Measurements from ENCODE around the gene PHF14. TPM values are rescaled to one million over a fixed set of nuclear protein-coding genes. Genes with fewer than 3 reads are reported as not detected.

Gene PHF14
- total RNA-seq, 3 donors from 2014 or later: 42.6 to 73.5 (median 66.9) TPM

DNA sequence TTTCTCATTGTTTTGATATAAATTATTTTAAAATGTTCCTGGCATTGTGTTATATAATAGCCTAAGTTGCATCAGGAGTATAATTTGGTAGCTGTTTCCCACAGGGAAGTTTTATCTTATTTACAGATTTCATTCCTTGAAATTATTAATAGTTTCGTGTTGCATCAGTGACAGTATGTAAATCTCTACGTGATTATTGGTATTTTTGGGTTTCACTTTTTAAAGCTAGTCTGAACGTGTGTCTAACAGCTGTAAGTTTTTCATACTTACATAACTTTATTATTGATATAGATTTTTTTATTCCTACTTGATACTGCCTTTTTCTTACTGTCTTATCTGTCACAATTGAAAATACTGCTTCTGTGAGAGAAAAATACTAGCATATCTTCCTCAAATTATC, 167.9 kb downstream of the PHF14 start:
- DNase-seq (ENCODE audit: low spot score in 2 of 2): no peak
- H3K36me3 ChIP-seq: peaks cover 3% of the 10 kb centered on the region
- no peaks in the 10 kb centered on the region for H3K27me3 ChIP-seq
- H3K9me3 ChIP-seq: no peaks in the 10 kb centered on the region
- H3K4me1 ChIP-seq: no peaks in the 10 kb centered on the region
- TF ChIP-seq POLR2AphosphoS5 (IDR thresholded peaks at IDR 0.05) (no peak), CTCF (IDR thresholded peaks at IDR 0.05) (no peak), POLR2A (IDR thresholded peaks at IDR 0.05) (no peak)
- no peak overlapping the region for H3K27ac ChIP-seq
- intact Hi-C loops (cut with DNase I; ENCODE audit: low total_unique reads): no loop called here
- H3K4me3 ChIP-seq: no peak overlapping the region

DNA sequence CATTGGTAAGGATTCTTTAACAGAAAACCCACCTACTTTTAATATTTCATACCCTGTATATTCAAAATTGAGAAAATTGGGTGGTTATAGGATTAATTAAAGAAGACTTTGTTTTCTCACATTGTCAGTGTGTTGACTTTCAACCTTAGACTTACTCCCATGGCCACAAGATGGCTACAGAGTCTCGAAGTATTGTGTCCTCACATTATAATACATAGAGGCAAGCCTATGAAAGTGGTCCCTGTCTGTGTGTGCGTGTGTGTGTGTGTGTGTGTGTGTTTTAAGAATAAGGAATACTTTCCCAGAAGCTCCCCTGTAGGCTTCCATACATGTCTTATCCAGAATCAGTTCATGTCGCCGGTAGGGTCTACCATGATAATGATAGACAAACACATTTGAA, 180.0 kb downstream of the PHF14 start:
- intact Hi-C loops (cut with DNase I; ENCODE audit: low total_unique reads): no loop called here
- TF ChIP-seq POLR2A (IDR thresholded peaks at IDR 0.05): no peak
- TF ChIP-seq POLR2AphosphoS5 (IDR thresholded peaks at IDR 0.05): no peak
- TF ChIP-seq CTCF (IDR thresholded peaks at IDR 0.05): no peak

DNA sequence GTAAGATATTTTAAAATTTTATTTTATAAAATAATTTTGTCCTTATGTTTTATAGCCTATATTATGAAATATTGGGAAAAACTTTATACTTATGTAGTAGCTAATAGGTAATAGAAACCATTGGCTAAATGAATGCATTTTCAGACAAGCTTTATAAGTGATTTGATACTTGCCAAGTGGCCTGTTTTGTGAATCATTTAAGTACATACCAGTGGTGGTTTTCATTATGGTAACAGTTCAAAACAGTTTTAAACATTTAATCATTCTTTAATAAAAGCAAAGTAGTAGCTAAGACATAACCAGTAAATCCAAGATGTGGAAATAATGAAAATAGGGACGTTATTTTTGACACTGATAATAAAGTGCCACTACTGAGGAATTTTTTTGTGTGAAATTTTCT, 182.2 kb downstream of the PHF14 start:
- Histone ChIP-seq H3K27me3 (no peaks in the 10 kb centered on the region), H3K4me1 (no peaks in the 10 kb centered on the region), H3K27ac (no peak overlapping the region), H3K9me3 (no peaks in the 10 kb centered on the region), H3K4me3 (no peak overlapping the region), H3K36me3 (no peaks in the 10 kb centered on the region)
- DNase-seq (ENCODE audit: low spot score in 2 of 2): no peak
- no peak for TF ChIP-seq POLR2A (IDR thresholded peaks at IDR 0.05)
- TF ChIP-seq POLR2AphosphoS5 (IDR thresholded peaks at IDR 0.05): no peak
- no peak for TF ChIP-seq CTCF (IDR thresholded peaks at IDR 0.05)
- intact Hi-C loops (cut with DNase I; ENCODE audit: low total_unique reads): no loop called here

More for the DNA sequence above, 180.0 kb downstream of the PHF14 start:
- no peak overlapping the region for H3K4me3 ChIP-seq
- no peaks in the 10 kb centered on the region for H3K27me3 ChIP-seq
- no peak overlapping the region for H3K27ac ChIP-seq
- H3K9me3 ChIP-seq: no peaks in the 10 kb centered on the region
- no peaks in the 10 kb centered on the region for H3K4me1 ChIP-seq
- no peaks in the 10 kb centered on the region for H3K36me3 ChIP-seq
- DNase-seq (ENCODE audit: low spot score in 2 of 2): no peak

GRCh38 chr7:11161499-11161898, 187.8 kb downstream of the PHF14 start:
- no peak for TF ChIP-seq POLR2AphosphoS5 (IDR thresholded peaks at IDR 0.05)
- no peak for TF ChIP-seq POLR2A (IDR thresholded peaks at IDR 0.05)
- no peak for TF ChIP-seq CTCF (IDR thresholded peaks at IDR 0.05)
- Histone ChIP-seq H3K27ac (no peak overlapping the region), H3K9me3 (no peaks in the 10 kb centered on the region), H3K4me3 (no peak overlapping the region), H3K36me3 (no peaks in the 10 kb centered on the region), H3K27me3 (no peaks in the 10 kb centered on the region), H3K4me1 (no peaks in the 10 kb centered on the region)
- intact Hi-C loops (cut with DNase I; ENCODE audit: low total_unique reads): no loop called here
- no peak for DNase-seq (ENCODE audit: low spot score in 2 of 2)

- intact Hi-C loops (cut with DNase I; ENCODE audit: low total_unique reads): no loop called here
- Histone ChIP-seq H3K36me3 (no peaks in the 10 kb centered on the region), H3K4me1 (no peaks in the 10 kb centered on the region), H3K4me3 (no peak overlapping the region), H3K27ac (no peak overlapping the region), H3K9me3 (no peaks in the 10 kb centered on the region), H3K27me3 (no peaks in the 10 kb centered on the region)
- DNase-seq (ENCODE audit: low spot score in 2 of 2): no peak
- TF ChIP-seq POLR2AphosphoS5 (IDR thresholded peaks at IDR 0.05) (no peak), CTCF (IDR thresholded peaks at IDR 0.05) (no peak), POLR2A (IDR thresholded peaks at IDR 0.05) (no peak)
Measured at GRCh38 chr7:11163220-11163619, 189.5 kb downstream of the PHF14 start.
